ENCODE measurements around the gene KDSR. TPM values are rescaled to one million over a fixed set of nuclear protein-coding genes. Genes with fewer than 3 reads are reported as not detected.

The KDSR gene
- total RNA-seq, 1 donor from 2014 or later, result 36.8 TPM

- DNase-seq, result no peak
These were observed 60.0 kb downstream of the KDSR start for GRCh38 chr18:63306819-63307550.

GRCh38 chr18:63306249-63306648 lies 60.8 kb downstream of the KDSR start:
- no peak for DNase-seq

- DNase-seq, result no peak
These were observed 63.5 kb downstream of the KDSR start for GRCh38 chr18:63303547-63303946.

GRCh38 chr18:63302636-63303405 lies 64.2 kb downstream of the KDSR start:
- DNase-seq, result no peak

- DNase-seq, result no peak
These were observed 64.8 kb downstream of the KDSR start for GRCh38 chr18:63302220-63302619.

- no peak for DNase-seq
These were observed 65.6 kb downstream of the KDSR start for GRCh38 chr18:63301434-63301833.

GRCh38 chr18:63299837-63300745 lies 66.9 kb downstream of the KDSR start:
- no peak for DNase-seq

GRCh38 chr18:63298400-63299365 lies 68.3 kb downstream of the KDSR start:
- no peak for DNase-seq

GRCh38 chr18:63297687-63298399 lies 69.2 kb downstream of the KDSR start:
- no peak for DNase-seq

GRCh38 chr18:63293935-63294334 lies 73.1 kb downstream of the KDSR start:
- DNase-seq, result no peak

- DNase-seq, result no peak
These were observed 73.9 kb downstream of the KDSR start for GRCh38 chr18:63292831-63293683.

- no peak for DNase-seq
These were observed 75.7 kb downstream of the KDSR start for GRCh38 chr18:63291278-63291677.

- DNase-seq, result no peak
These were observed 76.2 kb downstream of the KDSR start for GRCh38 chr18:63290821-63291200.

GRCh38 chr18:63290166-63290820 lies 76.7 kb downstream of the KDSR start:
- no peak for DNase-seq

GRCh38 chr18:63288311-63288710 lies 78.7 kb downstream of the KDSR start:
- DNase-seq, result no peak

GRCh38 chr18:63287691-63288220 lies 79.2 kb downstream of the KDSR start:
- DNase-seq, result peak; percentile 43

GRCh38 chr18:63286926-63287325 lies 80.1 kb downstream of the KDSR start:
- DNase-seq, result no peak

- DNase-seq, result no peak
These were observed 81.9 kb downstream of the KDSR start for GRCh38 chr18:63284827-63285733.

Measured in skin of body (tissue), 2 donors.